Measurements from ENCODE around the gene LCLAT1.

- TF ChIP-seq TAF1 (IDR thresholded peaks at IDR 0.05; ENCODE audit: borderline replicate concordance, insufficient read depth, low read length) (no peak), POLR2AphosphoS5 (IDR thresholded peaks at IDR 0.05; ENCODE audit: low read depth, low read length) (no peak)
Observed at GRCh38 chr2:30512243-30512886, 65.3 kb downstream of the LCLAT1 start.
